ENCODE measurements around the gene KCNK10. TPM values are rescaled to one million over a fixed set of nuclear protein-coding genes. Genes with fewer than 3 reads are reported as not detected.

KCNK10 gene
- total RNA-seq, 1 donor from 2014 or later, result 11.8 TPM

DNA sequence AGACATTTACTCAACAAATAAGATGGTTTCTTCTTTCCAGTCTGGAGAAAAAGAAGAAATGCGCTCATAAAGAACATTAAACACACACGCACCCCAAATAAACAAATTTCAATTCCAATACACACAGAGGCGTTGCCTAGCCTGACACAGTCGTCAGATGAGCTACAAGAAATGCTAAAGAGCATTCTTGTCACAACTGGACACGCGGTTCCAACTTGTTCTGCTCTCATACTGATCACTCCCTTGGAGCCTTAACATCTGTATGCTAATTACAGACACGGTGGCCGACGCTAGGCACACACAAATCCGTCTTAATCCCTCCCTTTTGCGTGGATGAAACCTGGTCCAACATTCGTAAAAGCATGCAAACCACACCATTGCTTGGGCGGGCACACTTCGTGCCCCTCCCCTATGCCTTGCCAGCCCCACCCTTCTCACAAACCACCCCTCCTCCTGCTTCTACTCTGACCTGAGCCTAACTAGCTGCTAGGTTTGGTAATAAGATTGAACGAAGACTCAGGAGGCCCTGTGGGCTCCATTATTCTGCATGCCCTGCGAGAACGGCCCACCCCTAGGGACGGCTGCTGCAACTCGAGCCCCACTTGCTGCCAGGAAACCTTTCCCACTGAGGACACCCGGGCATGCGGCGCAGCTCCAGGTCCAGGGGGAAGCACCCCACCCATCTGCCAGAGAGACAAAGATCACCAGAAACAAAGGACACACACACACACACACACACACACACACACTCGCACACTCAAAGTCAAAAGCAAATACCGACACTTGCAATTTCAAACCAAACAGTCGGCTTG is 1.2 kb downstream of the KCNK10 start:
- no peak for DNase-seq (ENCODE audit: low spot score in 2 of 2)
- FAIRE-seq, result no peak

DNA sequence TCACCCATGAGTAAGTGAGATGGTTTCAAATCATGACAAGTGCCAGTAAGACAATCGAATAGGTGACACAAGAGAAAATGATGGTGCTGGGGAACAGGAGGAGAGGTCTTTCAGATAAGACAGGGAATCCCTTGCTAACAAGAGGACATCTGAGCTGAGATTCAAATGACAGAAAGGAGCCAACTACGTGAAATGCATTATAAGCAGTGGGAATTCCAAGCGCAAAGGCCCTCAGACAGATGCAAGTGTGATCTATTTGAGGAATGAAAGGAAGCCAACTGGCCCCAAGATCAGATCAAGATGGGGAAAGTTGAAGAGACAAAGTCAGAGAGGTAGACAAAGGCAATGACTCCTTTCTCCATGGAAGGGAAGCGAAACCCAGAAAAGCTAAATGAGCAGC is 4.7 kb downstream of the KCNK10 start:
- FAIRE-seq (no peak), DNase-seq (ENCODE audit: low spot score in 2 of 2) (no peak)

- no peak for FAIRE-seq
Observed at GRCh38 chr14:88316521-88316920, 6.5 kb downstream of the KCNK10 start.

DNA sequence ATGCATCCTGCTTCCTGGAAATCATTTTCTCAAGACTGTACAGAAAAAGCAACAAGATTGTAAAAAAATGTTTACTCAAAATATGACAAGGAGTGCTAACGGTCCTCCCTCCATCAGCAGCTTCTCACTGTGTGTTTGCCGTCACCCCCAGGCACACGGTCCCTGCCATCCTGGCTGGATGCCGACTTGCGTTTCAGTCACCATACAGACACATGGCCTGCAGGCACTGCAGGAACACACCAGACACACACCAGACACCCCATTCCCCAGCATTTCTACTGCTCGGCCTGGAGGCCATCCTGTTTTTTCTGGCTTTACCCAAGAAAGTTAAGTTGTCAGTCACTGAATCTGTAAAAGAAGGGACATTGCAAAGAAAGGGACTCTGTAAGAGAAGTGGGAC is 10.8 kb downstream of the KCNK10 start:
- FAIRE-seq, result no peak
- no peak for DNase-seq (ENCODE audit: low spot score in 2 of 2)

More at GRCh38 chr14:88316521-88316920, 6.5 kb downstream of the KCNK10 start:
- DNase-seq (ENCODE audit: low spot score in 2 of 2), result no peak

GRCh38 chr14:88311780-88312179 is 11.3 kb downstream of the KCNK10 start:
- FAIRE-seq (no peak), DNase-seq (ENCODE audit: low spot score in 2 of 2) (no peak)

GRCh38 chr14:88310449-88310848 is 12.6 kb downstream of the KCNK10 start:
- DNase-seq (ENCODE audit: low spot score in 2 of 2) (no peak), FAIRE-seq (no peak)

GRCh38 chr14:88310021-88310420 is 13.0 kb downstream of the KCNK10 start:
- FAIRE-seq, result no peak
- no peak for DNase-seq (ENCODE audit: low spot score in 2 of 2)

GRCh38 chr14:88305528-88306322 is 17.3 kb downstream of the KCNK10 start:
- FAIRE-seq (no peak), DNase-seq (ENCODE audit: low spot score in 2 of 2) (no peak)

- DNase-seq (ENCODE audit: low spot score in 2 of 2) (no peak), FAIRE-seq (no peak)
Observed at GRCh38 chr14:88303041-88303440, 20.0 kb downstream of the KCNK10 start.

DNA sequence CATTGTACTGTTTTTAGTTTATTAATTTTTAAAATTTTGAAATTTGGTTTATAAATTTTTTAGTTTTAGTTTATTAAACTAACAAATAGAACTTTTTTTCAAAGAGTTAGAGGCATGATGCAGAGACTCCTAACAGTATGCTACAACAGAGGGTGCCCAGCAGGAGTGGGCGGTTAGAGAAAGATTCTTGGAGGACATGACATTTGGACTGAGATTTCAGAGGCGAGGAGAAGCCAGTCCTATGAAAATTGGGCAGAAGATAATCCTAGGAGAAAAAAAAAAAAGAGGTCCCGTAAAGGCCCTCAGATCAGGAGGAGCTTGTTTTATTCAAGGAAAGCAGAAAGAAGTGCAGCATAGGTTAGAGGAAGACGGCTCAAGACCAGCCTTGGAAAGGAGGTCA is 21.7 kb downstream of the KCNK10 start:
- DNase-seq (ENCODE audit: low spot score in 2 of 2) (no peak), FAIRE-seq (no peak)

- no peak for DNase-seq (ENCODE audit: low spot score in 2 of 2)
- no peak for FAIRE-seq
Observed at GRCh38 chr14:88300817-88301216, 22.3 kb downstream of the KCNK10 start.

DNA sequence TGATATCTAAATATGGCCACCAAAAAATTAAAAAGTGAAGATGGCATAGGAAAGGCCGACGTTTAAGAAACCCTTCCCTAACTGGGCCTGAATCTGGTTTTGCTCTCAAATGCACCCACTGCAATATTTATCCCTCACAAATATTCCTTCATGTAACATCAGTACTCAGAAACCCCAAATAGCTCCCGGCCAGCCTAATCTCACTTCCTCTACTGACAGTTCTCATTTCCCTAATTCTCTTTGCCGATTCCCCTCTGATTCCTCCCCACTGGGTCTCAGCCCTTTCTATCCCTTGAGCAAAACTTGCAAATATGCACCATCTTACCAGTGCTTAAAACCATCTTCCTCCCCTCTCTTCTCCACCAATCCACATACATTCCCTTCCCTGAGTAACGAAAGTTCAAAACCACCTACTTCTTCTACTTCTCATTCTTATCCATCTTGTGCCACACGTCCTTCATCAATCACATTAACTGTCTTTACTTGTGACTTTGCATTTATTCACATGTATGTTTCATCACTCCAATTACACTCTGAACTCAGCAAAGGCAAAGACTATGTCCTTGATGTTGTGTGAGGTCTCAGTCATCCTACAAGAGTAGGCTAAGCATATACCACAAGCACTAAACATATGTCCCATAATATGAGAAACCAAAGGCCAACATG is 23.1 kb downstream of the KCNK10 start:
- DNase-seq (ENCODE audit: low spot score in 2 of 2) (no peak), FAIRE-seq (no peak)

- FAIRE-seq, result no peak
- no peak for DNase-seq (ENCODE audit: low spot score in 2 of 2)
Observed at GRCh38 chr14:88297306-88297705, 25.8 kb downstream of the KCNK10 start.

GRCh38 chr14:88296351-88296750 is 26.7 kb downstream of the KCNK10 start:
- DNase-seq (ENCODE audit: low spot score in 2 of 2) (no peak), FAIRE-seq (no peak)

DNA sequence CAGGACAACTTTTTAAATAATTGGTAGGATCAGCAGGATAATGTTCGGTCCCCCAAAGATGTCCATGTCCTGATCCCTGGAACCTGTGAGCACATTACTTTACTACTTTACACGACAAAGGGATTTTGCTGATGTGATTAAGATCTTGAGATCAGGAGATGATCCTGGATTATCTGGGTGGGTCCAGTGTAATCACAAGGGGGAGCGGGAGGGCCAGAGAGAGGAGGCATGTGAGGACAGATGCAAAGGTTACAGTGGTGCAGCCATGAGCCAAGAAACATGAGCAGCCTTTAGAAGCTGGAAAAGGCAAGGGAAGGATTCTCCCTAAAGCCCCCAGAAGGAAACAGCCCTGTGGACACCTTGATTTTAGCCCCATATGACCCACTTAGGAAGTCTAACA is 33.1 kb downstream of the KCNK10 start:
- FAIRE-seq, result no peak
- DNase-seq (ENCODE audit: low spot score in 2 of 2), result no peak

DNA sequence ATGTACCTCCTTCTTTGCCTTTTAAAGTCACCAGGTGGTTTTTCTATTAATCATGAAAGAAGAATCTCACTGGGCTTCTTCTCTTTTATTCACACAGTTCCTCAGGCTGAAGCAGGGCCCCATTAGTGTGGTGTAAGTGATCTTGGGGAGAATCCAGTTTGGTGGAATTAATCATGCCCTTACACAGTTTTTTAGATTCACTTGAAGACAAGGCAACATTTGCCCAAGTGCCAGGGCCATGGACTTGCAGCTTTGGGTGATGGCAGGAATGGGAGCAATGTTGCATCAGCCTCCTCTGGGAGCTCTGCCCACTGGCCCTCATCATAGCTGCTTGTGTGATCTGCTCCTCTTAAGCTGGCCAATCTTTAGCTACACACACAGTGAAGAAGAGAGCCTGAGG is 33.8 kb downstream of the KCNK10 start:
- DNase-seq (ENCODE audit: low spot score in 2 of 2), result no peak
- no peak for FAIRE-seq

DNA sequence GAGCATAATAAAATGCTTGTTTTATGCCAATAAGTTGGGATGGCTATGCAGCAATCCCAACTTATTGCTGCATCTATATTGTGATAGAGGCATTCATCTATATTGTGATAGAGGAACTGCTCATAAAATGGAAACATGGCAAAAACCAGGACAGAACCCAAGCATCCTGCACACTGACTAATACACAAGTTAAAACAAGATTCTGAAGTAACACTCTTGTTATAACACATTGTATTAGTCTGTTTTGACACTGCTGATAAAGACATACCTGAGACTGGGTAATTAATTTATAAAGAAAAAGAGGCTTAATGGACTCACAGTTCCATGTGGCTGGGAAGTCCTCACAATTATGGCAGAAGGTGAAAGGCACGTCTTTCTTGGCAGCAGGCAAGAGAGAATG is 36.8 kb downstream of the KCNK10 start:
- DNase-seq (ENCODE audit: low spot score in 2 of 2), result no peak
- FAIRE-seq, result no peak

DNA sequence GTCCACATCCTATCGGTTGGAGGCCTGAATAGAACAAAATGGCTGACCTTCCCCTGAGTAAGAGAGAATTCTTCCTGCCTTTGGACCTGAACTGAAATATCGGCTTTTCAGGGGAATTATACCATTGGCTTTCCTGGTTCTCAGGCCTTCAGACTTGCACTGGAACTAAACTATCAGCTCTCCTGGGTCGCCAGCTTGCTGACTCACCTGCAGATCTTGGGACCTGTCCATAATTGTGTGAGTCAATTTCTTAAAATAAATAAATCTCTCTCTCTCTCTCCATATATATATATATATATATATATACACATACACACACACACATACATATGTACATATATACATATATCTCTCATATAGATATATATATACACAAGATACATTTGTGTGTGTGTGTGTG is 41.6 kb downstream of the KCNK10 start:
- no peak for FAIRE-seq
- no peak for DNase-seq (ENCODE audit: low spot score in 2 of 2)

GRCh38 chr14:88276923-88277596 is 46.0 kb downstream of the KCNK10 start:
- DNase-seq (ENCODE audit: low spot score in 2 of 2) (no peak), FAIRE-seq (no peak)

DNA sequence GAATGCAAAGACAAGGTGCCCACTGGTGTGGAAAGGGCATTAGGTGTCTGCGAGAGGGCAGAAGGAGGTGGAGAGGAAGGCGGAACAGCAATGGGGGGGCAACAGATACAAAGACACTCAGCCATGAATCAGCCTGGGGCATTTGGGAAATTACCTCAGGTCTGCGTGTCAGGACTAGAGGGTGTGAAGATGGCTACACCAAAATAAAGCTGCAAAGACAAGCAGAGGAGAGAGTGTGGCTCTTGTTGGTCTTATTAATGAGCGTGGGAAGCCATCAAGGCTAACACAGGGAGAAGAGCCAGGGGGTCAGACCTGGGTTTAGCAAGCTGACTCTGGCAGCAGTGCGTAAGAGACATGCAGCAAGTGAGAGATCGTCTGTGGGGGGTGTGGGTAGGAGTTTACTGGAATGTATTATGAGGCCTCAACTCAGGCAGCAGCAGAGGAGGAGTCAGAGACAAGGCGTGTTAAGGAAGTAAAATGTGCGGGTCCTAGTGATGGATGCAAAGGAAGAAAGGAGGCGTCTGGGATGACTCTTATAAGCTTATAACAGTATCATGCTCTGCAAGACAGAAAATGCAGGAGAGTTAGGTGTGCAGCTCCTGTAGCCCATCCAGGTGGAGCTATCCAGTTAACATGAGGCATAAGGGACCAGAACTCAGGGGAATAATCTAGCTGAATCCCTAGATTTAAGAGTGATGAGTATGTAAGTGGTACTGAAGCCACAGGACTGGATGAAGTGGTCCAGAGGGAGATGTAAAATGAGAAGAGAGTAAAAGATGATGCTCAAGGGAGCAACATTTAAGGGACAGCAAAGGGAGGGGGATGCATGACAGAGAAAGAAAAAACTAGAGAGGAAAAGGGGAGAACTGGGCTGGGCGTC is 50.4 kb downstream of the KCNK10 start:
- FAIRE-seq, result no peak

More for the DNA sequence above, 50.4 kb downstream of the KCNK10 start:
- DNase-seq (ENCODE audit: low spot score in 2 of 2), result no peak
